Transverse colon (tissue), 4 donors: ENCODE results near the gene NCOA1. TPM values are rescaled to one million over a fixed set of nuclear protein-coding genes. Genes with fewer than 3 reads are reported as not detected.
"Not testable (repeated sequence)": the region's sequence is repeated elsewhere in the genome, so short reads cannot be mapped to it uniquely, and the experiment has no call there.

Experiments
- DNase-seq: peaks from one replicate; pipeline ENCODE4 v3.0.0-alpha.2; 2019
- H3K27ac ChIP-seq, 4 donors: fragments of 200-600 bp; sonication (generic); 2 replicates each; pipeline ENCODE4 v1.5.1; 2016 to 2018; ENCODE audit warnings: inconsistent platforms in 4 of 4
- H3K27me3 ChIP-seq: fragments of 200-600 bp; sonication (generic); 2 replicates; pipeline ENCODE4 v1.5.1; 2017; ENCODE audit warnings: inconsistent platforms
- H3K36me3 ChIP-seq, 4 donors: fragments of 200-600 bp; sonication (generic); 2 replicates each; pipeline ENCODE4 v1.5.1; 2017 to 2019; ENCODE audit warnings: inconsistent platforms in 4 of 4
- H3K4me1 ChIP-seq, 4 donors: fragments of 200-600 bp; sonication (generic); 2 replicates each; pipeline ENCODE4 v1.5.1; 2017 to 2020; ENCODE audit warnings: inconsistent platforms in 4 of 4
- H3K4me3 ChIP-seq, 4 donors: fragments of 200-600 bp; sonication (generic); 1 replicate in 1 of 4; 2 replicates in 3 of 4; pipeline versions ENCODE4 v1.5.1 to v1.6.1; 2017 to 2019; ENCODE audit warnings: inconsistent platforms in 4 of 4
- H3K9me3 ChIP-seq, 2 donors: fragments of 200-600 bp; sonication (generic); 2 replicates each; pipeline ENCODE4 v1.5.1; 2017 to 2019; ENCODE audit warnings: inconsistent platforms in 2 of 2
- EP300 ChIP-seq: sonication (generic); formaldehyde crosslinking; IDR thresholded peaks from one replicate; pipeline ENCODE4 v1.6.1; 2017; ENCODE audit warnings: antibody characterized with exemption, low read depth
- POLR2A ChIP-seq: fragments of 450-650 bp; IDR thresholded peaks from one replicate; pipeline ENCODE4 v1.6.1; 2016; ENCODE audit warnings: antibody characterized with exemption, mild to moderate bottlenecking, moderate library complexity
- POLR2AphosphoS5 ChIP-seq, 3 donors: sonication (generic); formaldehyde crosslinking; IDR thresholded peaks; one replicate each; pipeline ENCODE4 v1.6.1; 2016; ENCODE audit warnings: antibody characterized with exemption in 3 of 3
- WGBS, 2 donors: methylation state at CpG; one replicate each; pipeline ENCODE4 v1.1.5; 2018; ENCODE audit warnings: low coverage in 1 of 2; 5-methylcytosine and 5-hydroxymethylcytosine counted together
- in situ Hi-C, 4 donors: fragments of 200-750 bp; cut with MboI; loops; one replicate each; pipeline versions ENCODE4 v1.15.0 to v1.15.1; 2017; ENCODE audit warnings: low sequenced_read_pairs in 3 of 4, low pct_ligation_motif_present in 1 of 4, low pct_unique_long_range_greater_than_20kb in 1 of 4
- intact Hi-C: fragments of 100-400 bp; cut with DNase I; formaldehyde crosslinking; loops from one replicate; pipeline ENCODE4 v1.15.1; 2023; ENCODE audit warnings: low total_unique reads
- total RNA-seq, 4 donors: library from RNA; depleted of rRNA; stranded (reverse); fragments of >200 nt; gene quantifications; one replicate each; pipeline ENCODE4 v1.1.0, GENCODE V29; 2016
- TF ChIP-seq, protein P1 (sequence below), 5 experiments: fragments of 200-600 bp in 3 of 5; fragments of 450-650 bp in 2 of 5; sonication (generic) in 3 of 5; IDR thresholded peaks; 1 replicate in 2 of 5; 2 replicates in 3 of 5; pipeline ENCODE4 v1.5.1; 2016 to 2017; ENCODE audit warnings: antibody characterized with exemption in 5 of 5, inconsistent platforms in 3 of 5, mild to moderate bottlenecking in 2 of 5, moderate library complexity in 1 of 5

NCOA1 gene
- total RNA-seq, 4 donors from 2014 or later, result 32.9 to 56.5 (median 47.9) TPM

DNA sequence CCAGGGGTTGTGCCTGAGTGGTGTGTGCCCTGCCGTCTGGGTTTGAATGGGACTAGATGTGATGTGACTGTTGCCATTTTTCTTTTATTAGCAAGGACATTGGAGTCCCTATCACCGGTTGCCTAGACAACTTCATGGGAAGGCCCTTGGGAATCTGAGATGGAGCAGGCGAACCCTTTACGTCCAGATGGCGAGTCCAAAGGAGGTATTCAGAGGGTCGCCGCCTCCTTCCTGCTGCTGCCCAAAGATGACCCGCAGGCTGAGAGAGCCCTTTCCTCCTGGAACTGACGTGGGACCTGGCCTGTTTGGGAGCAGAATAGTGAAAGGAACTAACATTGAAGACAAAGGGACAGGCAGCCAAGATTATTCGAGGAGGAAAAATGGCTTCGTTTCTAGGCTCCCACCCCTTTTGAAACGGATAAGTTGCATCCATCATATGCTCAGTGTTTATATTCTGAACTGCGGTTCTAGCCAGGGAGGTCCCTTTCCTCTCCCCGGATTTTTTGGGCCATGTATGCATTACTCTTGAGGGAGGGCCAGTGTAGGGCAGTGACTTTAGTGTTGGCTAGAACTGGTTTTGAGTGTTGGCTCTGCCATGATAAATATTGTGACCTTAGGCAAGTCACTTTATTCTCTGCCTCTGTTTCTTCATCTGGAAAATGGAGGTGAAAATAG is 302.8 kb downstream of the NCOA1 start:
- no peaks in the 10 kb centered on the region for H3K36me3 ChIP-seq
- 4% methylated on average over 14 of the region's 14 CpGs; no CpG with 5 or more reads in 1 of the 2 donors for WGBS, 2 donors
- TF ChIP-seq POLR2A, result no peak
- H3K9me3 ChIP-seq, result no peaks in the 10 kb centered on the region
- peaks cover 9 to 20% (median 14%) of the 10 kb centered on the region in 4 donors for H3K4me1 ChIP-seq
- peak overlapping the region; percentile 94 to 99 (median 95) for H3K27ac ChIP-seq
- peak overlapping the region; percentile 57 to 90 (median 72) for H3K4me3 ChIP-seq
- DNase-seq, result no peak
- H3K27me3 ChIP-seq, result no peaks in the 10 kb centered on the region
- in situ Hi-C loops, result no loop called here
- intact Hi-C loops, result no loop called here

DNA sequence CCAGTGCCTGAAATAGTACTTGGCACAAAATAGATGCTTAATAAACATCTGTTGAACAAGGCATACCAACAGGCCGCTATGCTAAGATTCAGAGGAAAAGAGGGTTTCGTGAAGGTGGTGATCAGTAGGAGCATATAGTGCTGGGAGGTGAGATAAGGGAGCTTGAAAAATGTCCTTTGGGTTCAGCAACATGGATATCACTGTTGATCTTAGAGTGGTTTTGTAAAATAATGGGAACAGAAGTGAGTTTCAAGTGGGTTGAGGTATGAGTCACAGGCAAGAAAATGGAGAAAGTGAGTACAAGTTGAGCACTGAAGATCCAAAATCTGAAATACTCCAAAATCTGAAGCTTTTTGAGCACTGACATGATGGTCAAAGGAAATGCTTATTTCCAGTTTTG is 306.6 kb downstream of the NCOA1 start:
- WGBS, 2 donors, result 95 to 97% methylated on average over 2 of the region's 2 CpGs
- H3K27ac ChIP-seq, result no peak overlapping the region
- DNase-seq, result no peak
- H3K4me1 ChIP-seq, result peaks cover 5 to 10% (median 6%) of the 10 kb centered on the region in 4 donors
- H3K4me3 ChIP-seq, result no peak overlapping the region
- no peaks in the 10 kb centered on the region for H3K9me3 ChIP-seq
- intact Hi-C loops (no loop called here), in situ Hi-C loops (no loop called here)
- H3K36me3 ChIP-seq, result peaks cover 0 to 6% (median 0%) of the 10 kb centered on the region in 4 donors
- no peaks in the 10 kb centered on the region for H3K27me3 ChIP-seq
- no peak for TF ChIP-seq POLR2A
- no peak for TF ChIP-seq EP300
- no peak for TF ChIP-seq POLR2AphosphoS5 (IDR thresholded peaks at IDR 0.05)
- TF ChIP-seq, protein P1, sequence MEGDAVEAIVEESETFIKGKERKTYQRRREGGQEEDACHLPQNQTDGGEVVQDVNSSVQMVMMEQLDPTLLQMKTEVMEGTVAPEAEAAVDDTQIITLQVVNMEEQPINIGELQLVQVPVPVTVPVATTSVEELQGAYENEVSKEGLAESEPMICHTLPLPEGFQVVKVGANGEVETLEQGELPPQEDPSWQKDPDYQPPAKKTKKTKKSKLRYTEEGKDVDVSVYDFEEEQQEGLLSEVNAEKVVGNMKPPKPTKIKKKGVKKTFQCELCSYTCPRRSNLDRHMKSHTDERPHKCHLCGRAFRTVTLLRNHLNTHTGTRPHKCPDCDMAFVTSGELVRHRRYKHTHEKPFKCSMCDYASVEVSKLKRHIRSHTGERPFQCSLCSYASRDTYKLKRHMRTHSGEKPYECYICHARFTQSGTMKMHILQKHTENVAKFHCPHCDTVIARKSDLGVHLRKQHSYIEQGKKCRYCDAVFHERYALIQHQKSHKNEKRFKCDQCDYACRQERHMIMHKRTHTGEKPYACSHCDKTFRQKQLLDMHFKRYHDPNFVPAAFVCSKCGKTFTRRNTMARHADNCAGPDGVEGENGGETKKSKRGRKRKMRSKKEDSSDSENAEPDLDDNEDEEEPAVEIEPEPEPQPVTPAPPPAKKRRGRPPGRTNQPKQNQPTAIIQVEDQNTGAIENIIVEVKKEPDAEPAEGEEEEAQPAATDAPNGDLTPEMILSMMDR (IDR thresholded peaks at IDR 0.05), result no peak

DNA sequence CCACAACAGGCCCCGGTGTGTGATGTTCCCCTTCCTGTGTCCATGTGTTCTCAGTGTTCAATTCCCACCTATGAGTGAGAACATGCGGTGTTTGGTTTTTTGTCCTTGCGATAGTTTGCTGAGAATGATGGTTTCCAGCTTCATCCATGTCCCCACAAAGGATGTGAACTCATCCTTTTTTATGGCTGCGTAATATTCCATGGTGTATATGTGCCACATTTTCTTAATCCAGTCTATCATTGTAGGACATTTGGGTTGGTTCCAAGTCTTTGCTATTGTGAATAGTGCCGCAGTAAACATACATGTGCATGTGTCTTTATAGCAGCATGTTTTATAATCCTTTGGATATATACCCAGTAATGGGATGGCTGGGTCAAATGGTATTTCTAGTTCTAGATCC is 309.4 kb downstream of the NCOA1 start:
- WGBS, 2 donors, result 97 to 100% methylated on average over 4 to 5 of the region's 5 CpGs
- in situ Hi-C loops, H3K27me3 ChIP-seq, H3K4me3 ChIP-seq, H3K36me3 ChIP-seq, H3K27ac ChIP-seq, intact Hi-C loops, H3K4me1 ChIP-seq, DNase-seq, H3K9me3 ChIP-seq: not testable (repeated sequence)

DNA sequence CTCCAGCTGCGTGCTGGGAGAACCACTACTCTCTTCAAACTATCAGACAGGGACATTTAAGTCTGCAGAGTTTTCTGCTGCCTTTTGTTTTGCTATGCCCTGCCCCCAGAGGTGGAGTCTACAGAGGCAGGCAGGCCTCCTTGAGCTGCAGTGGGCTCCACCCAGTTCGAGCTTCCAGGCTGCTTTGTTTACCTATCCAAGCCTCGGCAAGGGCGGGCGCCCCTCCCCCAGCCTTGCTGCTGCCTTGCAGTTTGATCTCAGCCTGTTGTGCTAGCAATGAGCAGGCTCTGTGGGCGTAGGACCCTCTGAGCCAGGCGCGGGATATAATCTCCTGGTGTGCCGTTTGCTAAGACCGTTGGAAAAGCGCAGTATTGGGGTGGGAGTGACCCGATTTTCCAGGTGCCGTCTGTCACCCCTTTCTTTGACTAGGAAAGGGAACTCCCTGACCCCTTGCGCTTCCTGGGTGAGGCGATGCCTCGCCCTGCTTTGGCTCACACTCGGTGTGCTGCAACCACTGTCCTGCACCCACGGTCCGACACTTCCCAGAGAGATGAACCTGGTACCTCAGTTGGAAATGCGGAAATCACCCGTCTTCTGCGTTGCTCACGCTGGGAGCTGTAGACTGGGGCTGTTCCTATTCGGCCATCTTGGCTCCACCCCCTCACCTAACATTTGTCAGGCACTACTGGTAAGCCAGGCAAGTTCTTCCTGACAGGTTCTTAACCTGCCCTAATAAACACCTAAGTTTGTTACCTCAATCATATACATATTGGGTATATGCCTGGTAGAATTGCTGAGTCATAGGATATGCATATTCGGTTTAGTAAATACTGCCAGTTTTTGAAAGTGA is 315.0 kb downstream of the NCOA1 start:
- H3K27me3 ChIP-seq, H3K4me3 ChIP-seq, H3K36me3 ChIP-seq, intact Hi-C loops, H3K9me3 ChIP-seq, in situ Hi-C loops: not testable (repeated sequence)
- peaks cover 0 to 19% (median 8%) of the 10 kb centered on the region in 4 donors for H3K4me1 ChIP-seq
- WGBS, 2 donors, result 80 to 94% methylated on average over 11 to 25 of the region's 25 CpGs
- H3K27ac ChIP-seq, result peak overlapping the region in 2 of 4 donors; percentile 8 to 21
- peak; percentile 60 for DNase-seq

DNA sequence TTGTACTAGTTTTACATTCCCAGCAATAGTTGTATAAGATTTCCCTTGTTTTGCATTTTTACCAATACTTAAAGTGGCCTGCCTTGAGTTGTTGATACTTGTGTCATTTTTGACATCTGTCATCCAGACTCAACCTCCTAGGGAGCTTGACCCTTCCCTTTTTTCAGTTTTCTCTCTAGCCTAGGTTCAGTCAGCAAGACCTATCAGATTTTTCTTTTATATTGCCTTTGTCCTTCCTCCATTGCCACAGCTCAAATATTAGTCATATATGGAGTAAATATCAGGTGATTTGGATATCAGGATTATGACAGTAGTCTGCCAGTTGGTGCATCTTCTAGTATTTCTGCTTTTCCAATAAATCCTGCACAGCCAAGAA is 315.6 kb downstream of the NCOA1 start:
- TF ChIP-seq POLR2A (no peak), POLR2AphosphoS5 (IDR thresholded peaks at IDR 0.05) (no peak), EP300 (no peak)
- TF ChIP-seq, protein P1 (IDR thresholded peaks at IDR 0.05), result no peak
- H3K9me3 ChIP-seq, result no peaks in the 10 kb centered on the region
- peaks cover 0 to 19% (median 8%) of the 10 kb centered on the region in 4 donors for H3K4me1 ChIP-seq
- intact Hi-C loops, result no loop called here
- H3K27ac ChIP-seq, result peak overlapping the region in 2 of 4 donors; percentile 8 to 21
- no peak overlapping the region for H3K4me3 ChIP-seq
- no peaks in the 10 kb centered on the region for H3K36me3 ChIP-seq
- in situ Hi-C loops, result no loop called here
- no peak for DNase-seq
- no peaks in the 10 kb centered on the region for H3K27me3 ChIP-seq
